Smooth muscle cell of trachea (primary cell): ENCODE measurements around the gene EEF1AKMT2. TPM values are rescaled to one million over a fixed set of nuclear protein-coding genes. Genes with fewer than 3 reads are reported as not detected.

ENCODE experiments used
- total RNA-seq: library from RNA; depleted of rRNA; stranded (reverse); fragments of >200 nt; gene quantifications from 2 replicates; pipeline ENCODE4 v1.2.1, GENCODE V29; 2014

The EEF1AKMT2 gene
- total RNA-seq, result 16.0 and 35.8 TPM in 2 replicates

DNA sequence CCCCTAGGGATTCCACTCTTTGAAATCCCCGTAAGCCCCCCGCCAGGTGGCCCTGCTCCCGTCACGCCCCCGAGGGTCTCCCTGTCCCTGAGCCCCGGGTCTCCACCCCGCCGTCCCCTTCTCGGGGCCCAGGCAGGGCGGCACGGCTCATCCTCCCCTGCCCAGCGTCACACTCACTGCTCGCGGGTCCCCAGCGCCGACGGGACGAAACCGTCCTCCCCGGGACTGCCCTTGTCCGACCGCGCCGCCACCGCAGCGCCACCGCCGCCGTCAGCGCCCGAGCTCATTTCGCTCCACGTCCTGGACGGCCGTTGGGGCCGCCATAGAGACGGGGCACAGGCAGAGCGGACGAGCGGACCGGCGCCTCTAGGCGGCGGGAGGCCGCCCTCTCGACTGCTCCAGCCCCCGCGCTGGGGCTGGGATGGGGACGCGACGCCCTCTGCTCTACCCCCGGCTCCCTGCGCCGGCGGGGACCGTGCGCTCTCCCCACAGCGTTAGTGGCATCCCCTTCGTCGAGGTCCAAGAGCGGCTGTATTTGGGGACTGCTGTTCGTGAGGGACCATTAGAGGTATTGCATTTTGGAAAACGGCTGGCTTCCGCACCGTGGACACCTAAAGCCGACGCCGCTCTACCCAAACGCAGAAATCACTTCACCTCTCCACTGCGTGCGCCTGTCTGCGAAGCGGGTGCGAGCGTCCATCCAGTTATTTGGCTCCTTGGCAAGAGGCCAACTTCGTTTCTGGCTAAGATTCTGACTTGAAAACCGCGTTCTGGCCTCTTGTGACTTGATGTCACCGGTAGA lies at the start of gene EEF1AKMT2:
TSS of gene EEF1AKMT2 (minus strand) at position 341 of the 802 bp plus-strand sequence. CDS start at position 287, 54 bp downstream.

DNA sequence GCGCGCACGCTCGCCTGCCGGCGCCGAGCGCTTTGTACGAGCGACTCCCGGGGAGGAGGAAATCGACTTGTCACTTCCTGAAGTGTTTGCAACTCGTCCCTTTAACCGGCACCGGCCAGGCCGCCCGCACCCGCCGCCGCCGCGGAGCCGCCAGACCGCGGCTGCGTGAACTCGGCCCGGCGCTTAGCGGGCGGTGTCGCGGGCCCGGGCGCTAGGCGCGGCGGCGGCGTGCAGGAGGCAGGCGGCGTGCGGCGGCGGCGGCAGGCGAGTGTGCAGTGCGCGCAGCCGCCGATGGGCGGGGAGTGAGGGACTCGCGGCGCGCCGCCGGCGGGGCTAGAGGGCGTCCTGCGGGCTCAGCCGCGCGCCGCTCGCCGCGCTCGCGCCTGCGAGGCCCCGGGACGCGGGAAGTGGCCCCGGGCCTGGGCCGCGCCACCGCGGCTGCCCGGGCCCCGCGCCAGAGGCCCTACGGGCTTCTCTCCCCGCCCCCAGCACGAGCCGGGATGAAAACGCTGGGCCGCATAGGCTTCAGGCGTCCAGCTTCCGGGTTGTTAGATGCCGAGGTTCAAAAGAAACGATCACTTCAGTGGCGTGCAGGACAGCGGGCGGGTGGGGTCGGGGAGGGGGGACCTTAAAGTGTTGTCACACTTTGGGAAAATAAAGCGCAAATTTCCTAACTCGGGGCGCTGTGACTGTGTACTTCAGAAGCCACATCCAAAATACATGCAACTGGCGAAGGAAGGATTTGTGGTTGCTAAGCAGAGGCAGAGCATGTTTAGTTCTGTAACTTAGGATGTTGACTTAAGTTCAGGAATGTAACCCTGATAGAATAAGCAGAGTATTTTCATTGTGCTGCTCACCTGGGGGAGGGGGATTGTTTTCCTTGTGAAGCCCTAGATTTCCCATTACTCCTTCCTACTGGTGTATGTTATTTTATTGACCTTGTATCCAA lies 47.3 kb downstream of the EEF1AKMT2 start, which contains the start of gene FAM53B:
TSS of gene FAM53B (minus strand) at position 277 of the 949 bp plus-strand sequence. CDS start 37,665 bp downstream, outside the sequence.

Other genes starting within 250 kb of the EEF1AKMT2 start
- gene FAM53B, start 47.5 kb downstream of the EEF1AKMT2 start, total RNA-seq, result 13.1 and 33.4 TPM in 2 replicates
- 13.6 and 17.9 TPM in 2 replicates for gene ABRAXAS2, start 9.9 kb upstream of the EEF1AKMT2 start, total RNA-seq
- gene ZRANB1, start 150.2 kb upstream of the EEF1AKMT2 start, total RNA-seq, result 23.3 and 26.8 TPM in 2 replicates